Liver (tissue), 3 donors: ENCODE results near the gene CHTF8.

ENCODE experiments used
- CTCF ChIP-seq: fragments of 150-350 bp; IDR thresholded peaks from 2 replicates; pipeline ENCODE4 v1.5.1; 2017; ENCODE audit warnings: improper control_type of control experiment, low read depth, low read length; ENCODE audit not compliant: missing input control
- FOXA1 ChIP-seq: IDR thresholded peaks from 2 replicates; pipeline ENCODE4 v1.6.1; 2016; ENCODE audit warnings: antibody characterized with exemption
- JUND ChIP-seq, 2 donors: IDR thresholded peaks; 2 replicates each; pipeline ENCODE4 v1.6.1; 2016; ENCODE audit warnings: antibody characterized with exemption in 2 of 2
- RAD21 ChIP-seq, 2 donors: IDR thresholded peaks; 2 replicates each; pipeline ENCODE4 v1.6.1; 2016; ENCODE audit warnings: antibody characterized with exemption in 2 of 2, mild to moderate bottlenecking in 2 of 2
- YY1 ChIP-seq: IDR thresholded peaks from 2 replicates; pipeline ENCODE4 v1.6.1; 2016; ENCODE audit warnings: antibody characterized with exemption, mild to moderate bottlenecking
- donor health status: healthy.
- donor health status: healthy.

- TF ChIP-seq RAD21 (IDR thresholded peaks at IDR 0.05) (no peak), CTCF (no peak), YY1 (no peak), JUND (IDR thresholded peaks at IDR 0.05) (no peak), FOXA1 (no peak)
Observed at GRCh38 chr16:69166221-69166833, 33.9 kb upstream of the CHTF8 start.
